CD4-positive, alpha-beta T cell treated with Interleukin-2 at 100 ng/mL for 4 hours (primary cell): ENCODE measurements around the gene ITPKA.

Experiments
- DNase-seq: peaks from one replicate; pipeline ENCODE4 v3.0.0-alpha.2; 2020; ENCODE audit warnings: low spot score

ITPKA gene

DNA sequence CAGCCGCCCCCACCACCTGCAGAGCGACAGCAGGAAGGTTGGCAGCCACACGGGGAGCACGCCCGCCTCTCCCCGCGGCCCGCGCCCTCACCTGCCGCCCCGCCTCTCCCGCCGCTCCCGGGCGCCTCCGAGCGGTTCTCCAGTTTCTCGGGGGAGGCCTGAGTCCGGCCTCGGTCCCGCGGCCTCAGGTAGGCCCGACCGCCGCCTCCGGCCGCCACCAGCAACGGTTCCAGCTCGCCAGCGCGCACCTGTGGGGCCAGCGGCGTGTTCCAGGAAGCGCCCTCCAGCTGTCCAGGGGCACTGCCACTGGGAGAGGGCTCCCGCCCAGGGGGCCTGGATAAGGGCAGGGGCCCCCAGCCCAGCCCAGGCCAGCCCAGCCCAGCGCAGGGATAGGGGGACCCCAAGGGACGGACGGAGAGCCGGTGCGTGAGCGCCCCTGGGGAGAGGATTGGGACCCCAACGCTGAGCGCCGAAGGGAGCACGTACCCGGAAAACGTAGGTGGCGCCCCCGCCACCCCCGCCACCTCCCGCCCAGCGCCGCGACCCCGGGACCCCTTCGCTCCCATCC is 17.7 kb downstream of the ITPKA start:
- no peak for DNase-seq

DNA sequence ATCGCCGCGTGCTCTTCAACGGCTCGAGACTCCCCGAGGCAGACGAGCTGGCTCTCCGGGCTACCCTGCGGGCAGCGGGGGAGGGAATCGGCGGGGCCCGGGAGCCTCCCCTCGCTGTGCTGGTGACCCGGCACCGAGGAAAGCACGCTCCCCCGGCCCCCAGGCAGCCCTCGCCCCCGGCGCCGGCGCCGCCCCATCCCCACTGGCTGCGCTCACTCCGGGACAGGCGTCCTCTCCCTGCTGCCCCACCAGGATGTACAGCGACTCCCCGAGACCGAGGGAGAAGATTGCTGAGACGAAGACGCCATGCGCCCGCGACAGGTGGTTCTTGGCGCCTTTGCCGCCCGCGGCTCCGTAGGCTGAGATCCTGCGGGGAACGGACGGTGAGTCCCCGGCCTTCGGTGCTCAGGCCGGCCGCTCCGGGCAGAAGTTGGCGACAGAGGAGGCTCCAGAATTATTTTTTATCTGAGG is 18.3 kb downstream of the ITPKA start:
- no peak for DNase-seq

DNA sequence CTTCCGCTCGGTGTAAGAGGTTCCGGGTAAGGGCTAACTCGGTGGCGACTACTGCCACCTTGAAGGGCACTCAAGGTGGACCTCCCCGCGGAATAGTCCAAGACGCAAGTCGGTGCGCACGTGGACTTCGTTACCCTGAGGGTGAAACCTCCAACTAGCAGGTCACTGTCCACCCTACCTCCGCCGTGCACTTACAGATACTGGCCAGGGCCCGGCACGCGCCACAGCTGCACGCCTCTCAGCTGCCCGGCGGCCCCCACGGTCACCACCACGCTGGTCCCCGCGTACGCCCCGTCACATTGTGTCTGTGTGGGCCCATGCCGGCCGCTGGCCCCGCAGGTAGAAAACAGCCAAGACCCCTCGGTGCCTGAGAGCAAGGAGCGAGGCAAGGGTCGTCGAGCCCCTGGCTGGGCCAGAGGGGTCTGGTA is 18.9 kb downstream of the ITPKA start:
- DNase-seq, result no peak

DNA sequence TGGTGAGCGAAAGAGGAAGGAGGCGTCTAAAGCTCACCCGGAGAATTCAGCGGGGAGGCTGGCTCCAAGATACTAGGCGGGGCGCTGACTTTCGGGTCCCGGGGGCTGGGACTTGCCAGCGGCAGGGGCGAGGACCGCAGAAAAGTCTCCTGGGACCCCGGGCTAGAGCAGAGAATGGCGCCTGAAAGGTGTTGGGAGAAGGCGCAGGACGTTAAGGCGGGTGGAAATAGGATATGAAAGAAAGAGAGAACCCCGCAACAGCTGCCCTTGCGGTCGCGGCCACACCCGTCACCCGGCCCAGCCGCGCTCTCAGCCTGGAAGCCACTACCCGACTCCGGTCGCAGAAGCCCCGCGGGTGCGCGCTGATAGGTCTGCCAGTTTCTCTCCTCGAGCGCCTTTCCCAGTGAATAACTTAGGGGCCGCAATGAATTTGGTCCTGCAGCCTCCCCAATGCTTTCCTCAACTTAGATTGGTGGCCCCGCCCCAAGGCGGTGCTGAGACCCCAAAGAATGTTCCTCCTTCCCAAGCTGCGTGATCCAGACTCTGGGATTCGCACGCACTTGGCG is 19.3 kb downstream of the ITPKA start:
- peak; percentile 19 for DNase-seq

DNA sequence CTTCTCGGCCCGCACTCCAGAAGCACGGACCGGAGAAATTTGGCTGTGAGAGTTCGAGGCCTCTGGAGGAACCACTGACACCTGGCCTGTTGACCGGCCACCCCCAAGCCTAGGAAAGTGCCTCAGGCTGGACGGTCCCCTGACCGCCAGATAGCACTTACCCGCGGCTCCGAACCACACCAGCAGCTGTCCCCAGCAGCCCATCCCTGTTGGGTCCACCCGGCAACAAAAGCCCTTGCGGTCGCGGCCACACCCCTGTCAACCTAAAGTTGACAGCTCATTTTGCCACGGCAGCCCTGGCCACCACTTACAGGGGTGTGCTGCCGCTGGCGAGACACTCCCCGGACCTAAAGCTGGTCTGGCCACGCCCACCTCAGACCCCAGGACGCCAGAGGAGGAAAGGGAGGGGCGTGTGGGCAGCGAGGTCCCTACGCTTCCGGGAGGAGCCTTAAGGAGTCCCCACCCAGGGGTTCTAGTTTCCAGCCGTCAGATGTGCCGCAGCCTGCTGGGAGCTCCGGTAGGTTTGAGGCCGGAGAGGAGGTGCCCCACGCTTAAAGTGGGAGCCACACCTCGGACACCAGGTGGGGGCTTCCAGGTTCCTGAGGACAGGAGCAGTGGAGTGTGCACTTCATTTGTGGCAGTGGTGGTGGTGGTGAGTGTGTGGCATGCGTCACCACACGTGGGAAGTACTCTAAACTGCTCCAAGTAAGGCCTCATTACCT is 20.0 kb downstream of the ITPKA start, which contains the start of gene LTK:
LTK (minus strand) TSS at position 322 of the 722 bp plus-strand sequence; CDS start at position 204, 118 bp downstream.
- peak; percentile 15 for DNase-seq

DNA sequence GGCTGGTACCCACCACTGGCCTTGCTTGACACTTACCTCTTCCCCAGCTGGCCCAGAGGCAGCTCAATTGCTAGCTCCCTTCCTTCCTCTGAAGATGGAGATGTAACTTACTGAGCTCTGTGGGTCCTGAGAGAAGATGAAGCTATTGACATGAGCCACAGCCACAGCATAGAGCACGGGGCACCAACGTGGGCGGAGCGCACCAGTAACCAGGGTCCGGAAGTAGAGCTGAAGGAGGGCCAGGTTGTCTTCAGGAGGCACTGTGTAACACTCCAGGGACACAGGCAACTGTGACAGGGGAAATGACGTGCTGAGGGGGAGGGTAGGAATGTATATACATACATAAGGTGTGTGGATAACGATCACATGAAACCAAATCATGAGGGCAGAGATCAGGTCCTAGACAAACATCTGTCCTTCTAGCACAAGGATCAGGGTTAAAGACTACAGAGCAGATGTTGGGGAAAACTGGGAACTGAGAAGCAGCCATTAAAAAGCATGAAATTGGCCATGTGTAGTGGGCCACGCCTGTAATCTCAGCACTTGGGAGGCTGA is 24.3 kb downstream of the ITPKA start:
- DNase-seq, result no peak

DNA sequence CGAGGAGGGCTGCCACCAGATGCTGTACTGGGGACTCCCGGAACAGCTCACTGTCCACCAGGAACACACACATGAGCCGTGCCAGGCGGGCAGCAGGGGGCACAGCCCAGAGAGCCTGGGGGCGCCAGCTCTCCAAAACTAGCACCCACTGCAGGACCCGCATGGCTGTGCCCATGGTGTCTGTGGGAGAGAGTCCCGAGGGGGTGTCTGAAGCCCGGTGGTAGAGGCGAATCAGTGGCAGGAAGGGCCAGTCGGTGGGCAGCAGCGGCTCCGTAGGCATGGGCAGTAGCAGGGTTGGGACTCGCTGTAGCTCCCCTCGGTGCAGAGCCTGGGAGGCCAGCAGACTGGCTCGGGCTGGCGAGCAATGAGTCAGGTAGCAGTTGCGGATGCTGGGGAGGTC is 27.0 kb downstream of the ITPKA start:
- DNase-seq, result no peak

DNA sequence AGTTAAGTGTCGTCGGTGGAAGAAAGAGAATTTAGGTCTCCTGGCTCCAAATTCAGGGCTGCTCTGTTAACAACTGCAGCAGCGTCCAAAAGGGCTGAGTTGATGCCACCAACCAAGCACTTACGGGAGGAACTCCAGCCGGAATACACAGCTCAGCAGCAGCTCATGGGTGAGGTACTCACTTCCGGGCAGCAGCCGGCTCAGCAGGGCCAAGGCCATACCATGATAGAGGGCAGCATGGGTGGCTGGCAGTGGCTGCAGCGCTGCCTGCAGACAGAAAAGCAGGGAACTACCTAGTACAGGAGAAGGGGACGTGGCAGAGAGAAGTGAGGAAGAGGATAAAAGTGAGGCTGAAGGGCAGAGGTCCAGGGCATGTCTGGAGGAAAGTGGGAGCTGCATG is 27.9 kb downstream of the ITPKA start:
- no peak for DNase-seq

DNA sequence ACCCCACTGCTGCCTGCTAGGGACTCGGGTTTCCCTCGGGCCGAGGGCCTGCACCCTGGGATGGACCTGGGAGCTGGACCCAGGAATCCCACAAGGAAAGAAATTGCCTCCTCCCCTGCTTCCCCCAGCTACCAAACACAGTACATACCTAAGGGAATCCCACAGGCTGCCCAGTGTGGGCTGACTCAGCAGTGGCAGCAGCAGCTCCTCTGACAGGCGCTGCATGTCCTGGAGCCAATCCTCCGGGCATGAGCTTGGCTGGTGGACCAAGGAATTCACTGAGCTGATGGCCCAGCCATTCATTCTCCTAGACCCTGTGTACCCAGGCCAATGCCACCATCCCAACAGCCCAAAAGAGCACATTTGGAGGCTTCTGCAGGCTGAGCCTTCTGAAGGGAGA is 29.4 kb downstream of the ITPKA start:
- DNase-seq, result no peak

DNA sequence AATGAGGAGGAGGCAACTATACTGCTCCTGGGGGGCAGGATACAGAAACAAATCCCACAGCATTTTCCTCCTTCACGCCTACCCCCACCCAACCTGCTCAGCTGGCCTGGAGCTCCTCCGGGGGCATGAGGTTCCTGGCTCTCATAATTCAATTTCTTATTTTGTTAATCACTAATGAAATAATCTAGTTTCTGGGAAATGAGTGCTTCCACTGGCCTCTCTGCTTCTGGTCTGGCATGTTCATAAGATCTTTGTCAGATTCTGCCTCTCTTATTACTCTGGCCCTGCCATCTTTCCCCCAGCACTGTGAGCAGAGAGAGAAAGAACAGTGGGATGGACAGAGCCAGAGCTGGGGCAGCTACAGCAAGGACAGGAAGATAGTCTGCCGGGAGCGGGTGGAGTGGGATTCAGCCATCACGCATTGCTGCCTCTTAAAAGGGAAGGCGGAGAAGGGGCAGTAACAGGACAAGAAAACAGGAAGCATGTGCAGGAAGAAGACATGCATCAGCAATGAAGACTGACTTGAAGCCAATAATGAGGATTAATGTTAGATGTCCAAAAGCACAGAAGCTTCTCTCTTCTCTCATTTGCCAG is 36.8 kb downstream of the ITPKA start:
- no peak for DNase-seq

DNA sequence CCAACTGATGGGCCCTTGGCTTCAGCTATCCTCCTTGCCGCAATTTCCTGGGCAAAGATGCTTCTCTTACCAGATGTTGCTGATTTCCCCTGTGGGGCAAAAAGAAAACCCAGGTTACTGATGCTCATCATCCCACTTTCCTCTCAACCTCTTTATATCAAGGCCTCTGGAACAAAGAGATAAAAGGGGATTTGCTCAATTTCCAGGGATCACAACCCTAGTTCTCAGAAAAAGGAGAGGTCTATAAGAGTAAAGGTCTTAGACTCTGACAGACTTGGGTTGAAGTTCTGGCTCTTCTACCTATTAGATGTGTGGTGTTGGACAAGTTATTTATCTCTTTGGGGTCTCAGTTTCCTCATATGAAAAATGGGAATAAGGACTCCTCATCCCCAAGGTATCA is 41.9 kb downstream of the ITPKA start:
- DNase-seq, result no peak

DNA sequence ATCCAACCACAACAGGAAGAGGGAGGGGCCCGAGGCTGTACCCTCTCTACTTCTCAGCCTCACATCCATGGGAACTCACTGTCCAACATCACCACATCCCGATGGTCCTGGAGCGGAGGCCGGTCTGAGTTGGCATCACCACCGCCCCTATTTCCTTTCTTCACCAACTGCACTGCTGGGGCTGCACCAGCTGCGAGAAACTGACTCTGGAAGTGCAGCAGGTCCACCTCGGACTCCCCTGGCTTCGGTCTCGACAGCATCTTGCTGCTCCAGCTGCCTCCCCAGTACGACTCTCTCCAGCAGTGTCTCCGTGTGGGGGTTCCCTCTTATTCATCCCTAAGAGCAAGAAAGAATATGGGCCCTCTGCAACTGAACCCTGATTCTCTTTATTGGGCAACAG is 43.2 kb downstream of the ITPKA start:
- DNase-seq, result no peak

DNA sequence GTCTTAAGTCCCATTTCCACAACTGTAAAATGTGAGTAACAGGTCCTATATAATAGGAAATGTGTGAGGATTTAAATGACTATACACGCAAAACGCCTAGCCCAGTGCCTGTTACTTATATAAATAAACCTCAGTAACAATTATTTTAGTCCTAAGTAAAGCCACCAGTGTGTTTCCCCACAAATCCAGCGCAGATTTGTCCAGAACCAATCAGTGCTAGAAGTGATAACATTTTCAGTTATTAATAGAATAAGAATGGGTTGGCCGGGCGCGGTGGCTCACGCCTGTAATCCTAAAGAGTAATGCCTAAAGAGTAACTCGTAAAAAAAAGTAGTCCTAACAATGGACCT is 49.8 kb downstream of the ITPKA start:
- no peak for DNase-seq

DNA sequence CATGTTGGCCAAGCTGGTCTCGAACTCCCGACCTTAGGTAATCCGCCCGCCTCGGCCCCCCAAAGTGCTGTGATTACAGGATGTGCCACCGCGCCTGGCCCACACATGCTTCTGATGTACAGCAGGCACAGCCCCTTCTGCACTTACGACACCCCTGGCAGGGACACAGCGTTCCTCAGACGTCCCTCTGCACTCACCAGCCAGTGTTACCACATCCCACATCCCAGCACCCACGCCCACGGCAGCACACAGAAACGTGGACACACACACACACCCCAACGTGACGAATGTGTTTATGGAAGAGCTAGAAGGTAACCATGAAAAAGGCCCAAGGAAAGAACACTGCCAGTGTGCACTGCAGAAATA is 51.0 kb downstream of the ITPKA start:
- no peak for DNase-seq

DNA sequence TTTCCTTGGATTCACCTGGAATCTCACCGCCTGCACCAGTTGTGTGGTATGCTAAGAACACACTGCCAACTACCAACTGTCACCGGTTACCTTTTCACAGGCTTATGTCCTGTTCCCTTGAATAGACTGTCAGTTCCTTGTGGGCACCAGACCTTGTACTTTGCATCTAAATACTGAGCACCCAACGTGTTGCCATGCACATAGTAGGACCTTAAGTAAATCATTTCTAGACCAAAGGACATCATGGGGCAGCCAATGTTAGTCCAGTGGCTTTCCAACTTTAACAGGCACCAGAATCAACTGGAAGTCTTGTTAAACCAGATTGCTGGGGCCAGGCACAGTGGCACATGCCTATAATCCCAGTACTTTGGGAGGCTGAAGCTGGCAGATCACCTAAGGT is 51.5 kb downstream of the ITPKA start:
- DNase-seq, result no peak

DNA sequence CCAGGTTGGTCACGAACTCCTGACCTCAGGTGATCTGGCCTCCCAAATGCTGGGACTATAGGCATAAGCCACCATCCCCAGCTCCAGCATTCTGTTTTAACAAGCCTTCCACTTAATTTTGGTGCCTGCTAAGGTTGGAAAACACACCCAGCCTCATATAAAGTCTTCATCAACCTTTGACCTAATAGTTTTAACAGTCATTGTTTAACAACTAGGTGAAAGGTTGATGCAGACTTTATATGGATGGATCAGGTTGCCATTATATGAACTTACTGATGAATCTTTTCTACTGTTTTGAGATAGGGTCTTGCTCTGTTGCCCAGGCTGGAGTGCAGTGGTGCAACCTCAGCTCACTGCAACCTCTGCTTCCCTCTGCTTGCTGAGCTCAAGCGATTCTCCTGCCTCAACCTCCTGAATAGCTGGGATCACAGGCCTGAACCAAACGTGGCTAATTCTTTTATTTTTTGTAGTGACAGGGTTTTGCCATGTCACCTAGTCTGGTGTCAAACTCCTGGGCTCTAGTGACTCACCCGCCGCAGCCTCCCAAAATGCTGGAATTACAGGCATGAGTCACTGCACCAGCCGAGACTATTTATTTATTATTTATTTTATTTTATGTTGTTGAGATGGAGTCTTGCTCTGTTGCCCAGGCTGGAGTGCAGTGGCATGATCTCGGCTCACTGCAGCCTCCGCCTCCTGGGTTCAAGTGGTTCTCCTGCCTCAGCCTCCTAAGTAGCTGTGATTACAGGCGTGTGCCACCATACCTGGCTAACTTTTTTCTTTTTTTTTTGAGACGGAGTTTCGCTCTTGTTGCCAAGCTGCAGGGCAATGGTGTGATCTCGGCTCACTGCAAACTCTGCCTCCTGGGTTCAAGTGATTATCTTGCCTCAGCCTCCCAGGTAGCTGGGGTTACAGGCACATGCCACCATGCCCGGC is 53.4 kb downstream of the ITPKA start:
- no peak for DNase-seq

DNA sequence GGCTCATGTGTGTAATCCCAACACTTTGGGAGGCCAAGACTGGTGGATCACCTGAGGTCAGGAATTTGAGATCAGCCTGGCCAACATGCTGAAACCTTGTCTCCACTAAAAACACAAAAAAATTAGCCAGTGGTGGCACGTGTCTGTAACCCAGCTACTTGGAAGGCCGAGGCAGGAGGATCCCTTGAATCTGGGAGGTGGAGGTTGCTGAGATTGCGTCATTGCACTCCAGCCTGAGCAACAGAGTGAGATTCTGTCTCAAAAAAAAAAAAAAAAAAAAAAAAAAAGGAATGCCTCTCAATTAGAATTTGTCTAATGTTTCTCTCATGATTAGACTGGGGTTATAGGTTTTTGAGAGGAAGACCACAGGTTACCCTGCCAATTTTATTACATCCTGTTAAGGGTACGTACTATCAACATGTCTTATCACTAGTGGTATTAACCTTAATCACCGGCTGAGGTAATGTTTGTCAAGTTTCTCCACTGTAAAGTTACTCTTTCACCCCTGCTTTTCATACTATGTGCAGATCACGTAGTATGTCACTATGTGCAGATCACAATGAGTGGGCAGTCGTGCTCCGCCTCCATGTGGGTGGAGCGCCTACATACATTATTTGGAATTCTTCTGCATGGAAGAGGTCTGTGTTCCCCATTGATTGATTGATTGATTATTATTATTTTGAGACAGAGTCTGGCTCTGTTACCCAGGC is 56.5 kb downstream of the ITPKA start:
- no peak for DNase-seq
